Ovary (tissue), 3 donors: Measurements from ENCODE around the gene RBM5.

Source experiments
- CTCF ChIP-seq, 3 donors: fragments of 450-650 bp in 2 of 3; fragments of 200-600 bp in 1 of 3; IDR thresholded peaks; one replicate each; pipeline versions ENCODE4 v1.5.1 to v1.8.0; 2016 to 2022; ENCODE audit warnings: antibody characterized with exemption in 3 of 3, mild to moderate bottlenecking in 1 of 3
- EP300 ChIP-seq: sonication (generic); formaldehyde crosslinking; IDR thresholded peaks from one replicate; pipeline ENCODE4 v1.6.1; 2017; ENCODE audit warnings: antibody characterized with exemption
- POLR2A ChIP-seq: fragments of 450-650 bp; IDR thresholded peaks from one replicate; pipeline ENCODE4 v1.6.1; 2017; ENCODE audit warnings: antibody characterized with exemption, mild to moderate bottlenecking, moderate library complexity
- donor health status: DM: no; HTN: no; CAD: no.

GRCh38 chr3:50140990-50141389 is 52.3 kb downstream of the RBM5 start:
- TF ChIP-seq POLR2A (no peak), CTCF (IDR thresholded peaks at IDR 0.05) (no peak), EP300 (no peak)
